Measurements from ENCODE around the gene MYL10.
A peak's percentile ranks its signal among the peaks of the same experiment; 100 is the strongest.
"Not testable (repeated sequence)": the region's sequence is repeated elsewhere in the genome, so short reads cannot be mapped to it uniquely, and the experiment has no call there.

The MYL10 gene

DNA sequence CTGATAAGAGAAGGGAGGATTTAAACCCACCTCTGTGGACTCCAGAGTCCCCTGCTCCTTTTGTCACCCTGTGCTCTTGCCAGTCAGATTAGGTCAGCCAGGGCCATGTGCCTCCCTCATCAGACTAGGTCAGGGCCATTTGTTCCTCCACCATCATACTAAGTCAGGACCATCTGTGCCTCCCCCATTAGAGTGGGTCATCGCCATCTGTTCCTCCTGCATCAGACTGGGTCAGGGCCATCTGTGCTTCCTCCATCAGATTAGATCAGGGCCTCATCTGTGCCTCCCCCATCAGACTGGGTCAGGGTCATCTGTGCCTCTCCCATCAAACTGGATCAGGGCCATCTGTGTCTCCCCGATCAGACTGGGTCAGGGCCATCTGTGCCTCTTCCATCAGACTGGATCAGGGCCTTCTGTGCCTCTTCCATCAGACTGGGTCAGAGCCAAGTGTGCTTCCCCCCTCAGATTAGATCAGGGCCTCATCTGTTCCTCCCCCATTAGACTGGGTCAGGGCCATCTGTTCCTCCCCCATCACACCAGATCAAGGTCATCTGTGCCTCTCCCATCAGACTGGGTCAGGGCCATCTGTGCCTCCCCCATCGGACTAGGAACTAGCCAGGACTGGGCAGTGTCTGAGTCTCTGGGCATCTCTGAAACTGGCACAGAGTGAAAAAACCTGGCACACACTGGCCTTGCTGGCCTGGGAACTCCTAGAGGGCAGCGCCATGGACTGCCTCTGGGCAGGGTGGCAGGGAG lies 11.5 kb downstream of the MYL10 start:
- no peak for DNase-seq

DNA sequence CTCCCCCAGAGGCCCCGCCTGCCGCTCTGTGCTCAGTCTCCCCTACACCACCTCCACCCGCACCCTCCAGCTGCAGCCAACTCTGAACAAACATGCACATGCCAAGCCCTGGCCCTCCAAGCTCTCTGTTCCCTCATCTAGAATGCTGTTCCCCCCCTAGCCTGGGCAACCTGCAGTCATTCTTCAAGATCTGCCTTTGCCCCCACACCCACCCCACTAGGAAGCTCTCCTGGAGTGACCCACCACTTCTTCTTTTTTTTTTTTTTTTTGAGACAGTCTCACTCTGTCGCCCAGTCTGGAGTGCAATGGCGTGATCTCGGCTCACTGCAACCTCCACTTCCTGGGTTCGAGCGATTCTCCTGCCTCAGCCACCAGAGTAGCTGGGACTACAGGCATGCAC lies 13.7 kb downstream of the MYL10 start:
- no peak for DNase-seq

DNA sequence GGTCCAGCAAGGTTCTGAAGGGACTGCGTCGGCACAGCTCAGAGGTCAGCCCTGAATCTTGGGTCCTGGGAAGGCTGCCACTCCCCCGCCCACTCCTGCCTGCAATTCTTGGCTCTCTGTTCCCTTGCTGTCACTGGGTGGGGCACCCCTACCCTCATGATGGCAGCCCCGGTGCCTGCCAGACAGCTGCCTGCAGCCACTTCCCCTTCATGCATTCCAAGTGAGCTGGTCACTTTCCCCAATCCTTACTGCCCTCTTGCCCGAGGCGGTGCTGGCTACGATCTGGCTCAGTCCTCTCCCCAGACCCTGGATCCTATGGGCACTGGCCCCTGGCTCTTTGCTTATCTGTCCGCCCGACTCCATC lies 14.2 kb downstream of the MYL10 start:
- DNase-seq, result no peak

DNA sequence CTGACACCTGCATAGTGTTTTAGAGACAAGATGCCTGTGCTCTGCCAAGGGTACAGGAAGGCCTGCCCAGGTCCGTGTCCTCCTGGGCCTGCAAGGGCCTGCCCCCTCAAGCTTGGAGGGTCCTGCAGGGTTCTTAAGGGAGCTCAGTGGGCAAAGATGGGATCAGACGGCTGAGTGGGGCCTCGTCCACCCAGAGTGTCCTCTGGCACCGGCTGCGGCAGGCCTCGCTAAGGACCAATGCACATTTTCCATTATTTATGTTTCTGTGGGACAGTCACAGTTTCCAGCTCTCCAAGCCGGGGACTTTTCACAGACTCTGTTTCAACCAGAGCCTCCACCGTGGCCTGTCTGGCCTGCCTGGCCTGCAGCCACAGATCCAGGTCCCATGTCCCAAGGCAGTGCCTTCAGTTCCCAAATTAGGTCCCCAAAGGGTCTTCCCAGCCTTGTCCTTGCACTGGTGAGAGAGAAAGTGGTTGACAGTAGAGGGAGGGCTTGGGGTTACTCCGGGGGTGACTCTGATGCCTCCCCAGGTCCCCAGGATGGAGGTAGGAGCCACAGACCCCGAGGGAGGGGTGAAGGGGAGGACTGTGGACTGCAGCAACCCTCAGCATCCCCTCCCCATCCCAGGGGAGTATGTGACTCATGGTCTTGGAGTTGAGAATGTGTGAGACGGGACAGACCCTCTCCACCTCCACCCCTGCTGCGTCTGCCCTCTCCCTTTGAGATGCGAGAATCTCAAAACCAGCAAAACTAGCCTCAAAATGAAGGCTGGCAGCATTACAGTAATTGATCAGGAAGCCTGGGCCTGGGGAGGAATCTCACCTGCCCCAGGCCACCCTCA lies 14.8 kb downstream of the MYL10 start:
- DNase-seq, result no peak

DNA sequence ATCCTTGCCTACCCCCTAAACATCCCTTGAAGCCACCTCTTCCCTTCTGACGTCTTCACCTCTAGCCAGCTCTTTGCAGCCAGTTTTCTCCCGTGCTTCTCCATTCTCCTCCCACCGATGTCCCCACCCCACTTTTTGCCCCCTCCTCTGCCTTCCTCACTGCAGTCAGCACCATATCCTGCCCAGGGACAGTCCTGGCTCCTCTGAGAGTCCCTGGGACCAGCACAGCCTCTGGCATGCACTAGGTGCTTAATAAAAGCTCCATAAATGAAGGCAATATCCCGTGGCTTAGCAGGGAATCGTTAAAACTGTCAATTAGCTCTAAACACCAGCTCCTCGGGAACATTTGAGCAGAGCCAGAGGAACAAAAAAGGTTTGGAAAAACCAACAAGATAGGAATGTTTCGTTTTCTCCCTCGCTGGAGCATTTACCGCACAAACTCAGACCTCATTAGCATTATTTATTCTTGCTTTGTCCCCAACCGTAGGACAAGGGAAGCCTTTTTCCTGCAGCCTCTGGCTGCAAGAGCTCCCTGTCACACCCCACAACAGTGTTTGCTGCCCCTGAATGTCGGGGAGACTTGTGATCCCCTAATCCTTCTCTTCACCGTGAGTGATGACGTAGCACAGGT lies 16.1 kb downstream of the MYL10 start:
- no peak for DNase-seq

DNA sequence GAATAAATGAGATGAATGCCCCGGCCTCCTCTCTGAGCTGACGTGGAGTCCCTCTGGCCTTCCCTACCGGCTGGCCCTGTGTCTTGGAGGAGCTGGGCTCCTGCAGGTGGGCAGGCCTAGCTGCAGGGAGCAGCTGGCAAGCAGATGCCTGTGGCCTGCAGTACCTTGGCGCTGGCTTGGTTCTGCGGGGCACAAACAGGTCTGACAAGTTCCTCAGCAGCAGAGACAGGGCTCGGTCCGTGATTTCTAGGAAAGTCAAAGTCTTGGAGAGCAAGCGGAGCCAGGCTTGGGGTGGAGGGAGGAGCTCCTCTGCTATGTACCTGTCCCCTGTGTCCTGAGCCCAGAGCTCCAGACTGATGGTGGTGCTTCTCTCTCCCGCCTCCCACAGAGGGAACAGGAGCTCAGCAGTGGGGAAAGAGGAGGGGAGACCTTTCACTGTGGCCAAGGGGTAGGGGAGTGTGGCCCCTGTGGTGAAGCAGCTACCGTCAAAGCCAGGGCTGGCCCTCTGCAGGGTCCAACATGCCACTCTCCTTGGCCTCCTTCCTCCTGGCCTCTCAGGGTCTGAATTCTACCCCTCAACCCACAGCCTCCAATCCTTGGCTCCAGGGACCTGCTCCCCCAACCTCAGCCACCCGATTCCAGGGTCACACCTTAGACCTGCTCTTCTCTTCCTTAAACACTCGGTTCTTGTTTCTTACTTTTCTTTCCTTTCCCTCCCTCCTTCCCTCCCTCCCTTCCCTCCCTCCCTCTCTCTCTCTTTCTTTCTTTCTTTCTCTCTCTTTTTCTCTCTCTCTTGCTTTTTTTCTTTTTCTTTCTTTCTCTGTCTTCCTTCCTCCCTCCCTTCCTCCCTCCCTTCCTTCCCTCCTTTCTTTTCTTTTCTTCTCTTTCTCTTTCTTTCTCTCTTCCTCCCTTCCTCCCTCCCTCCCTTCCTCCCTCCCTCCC lies 20.1 kb downstream of the MYL10 start:
- no peak for DNase-seq

DNA sequence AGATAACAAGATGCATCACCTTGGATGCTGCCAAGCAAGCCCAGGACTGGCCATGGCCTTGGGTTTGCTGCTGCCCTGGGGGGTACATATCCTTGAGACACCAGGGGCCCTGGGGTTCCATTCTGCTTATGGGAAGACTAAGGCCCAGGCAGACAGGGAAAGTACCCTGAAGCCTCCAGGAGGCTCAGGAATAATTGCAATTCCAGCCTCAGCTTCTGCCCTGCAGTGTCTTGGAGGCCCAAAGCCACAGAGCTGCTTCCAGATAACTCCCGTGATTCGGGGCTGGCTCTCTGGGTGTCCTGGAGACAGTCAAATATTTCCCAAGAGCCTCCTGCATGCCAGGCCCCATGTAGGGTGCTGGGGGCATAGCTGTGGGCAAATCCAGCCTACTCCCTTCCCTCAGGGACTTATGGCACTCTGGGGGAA lies 22.6 kb downstream of the MYL10 start:
- DNase-seq, result no peak

DNA sequence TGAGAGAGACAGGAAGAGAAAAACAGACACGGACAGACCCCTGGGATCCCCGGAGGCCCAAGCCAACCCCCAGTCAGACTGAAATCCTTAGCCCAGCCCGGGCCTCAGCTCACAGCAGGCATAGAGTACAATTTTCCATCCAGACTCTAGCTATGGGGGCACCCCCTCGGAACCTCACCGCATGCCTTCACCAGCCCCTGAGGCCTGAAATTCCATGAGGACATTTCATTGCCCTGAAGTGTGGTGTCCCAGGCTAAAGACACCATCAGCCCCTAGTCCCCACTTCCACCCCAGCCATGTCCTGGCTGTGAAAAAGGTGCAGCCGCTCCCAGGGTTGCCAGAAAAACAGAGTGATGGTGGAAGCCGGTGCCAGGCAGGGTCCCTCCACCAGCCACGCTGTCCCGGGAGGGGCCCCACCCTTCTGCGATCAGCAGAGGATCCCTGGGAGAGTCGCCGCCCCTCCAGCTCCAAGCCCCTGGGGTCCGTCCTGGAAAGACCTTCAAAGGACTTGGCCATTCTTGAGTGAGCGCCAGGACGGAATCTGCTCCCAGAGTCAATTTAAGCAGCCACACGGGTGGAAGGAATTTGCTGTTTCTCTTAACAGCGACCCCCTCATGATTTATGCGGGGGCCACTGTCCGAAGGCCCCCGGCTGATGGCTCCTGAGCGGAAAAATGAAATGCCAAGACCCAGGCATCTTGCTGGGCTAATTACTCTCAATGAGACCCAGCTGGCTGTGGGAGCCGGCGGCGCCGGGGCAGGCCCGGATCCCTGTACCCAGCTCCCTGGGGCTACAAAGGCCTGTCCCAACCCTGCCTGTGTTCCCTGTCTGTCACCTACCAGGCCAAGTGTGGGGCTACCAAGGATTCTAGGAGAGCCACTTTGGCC lies 23.2 kb downstream of the MYL10 start:
- DNase-seq, result no peak

DNA sequence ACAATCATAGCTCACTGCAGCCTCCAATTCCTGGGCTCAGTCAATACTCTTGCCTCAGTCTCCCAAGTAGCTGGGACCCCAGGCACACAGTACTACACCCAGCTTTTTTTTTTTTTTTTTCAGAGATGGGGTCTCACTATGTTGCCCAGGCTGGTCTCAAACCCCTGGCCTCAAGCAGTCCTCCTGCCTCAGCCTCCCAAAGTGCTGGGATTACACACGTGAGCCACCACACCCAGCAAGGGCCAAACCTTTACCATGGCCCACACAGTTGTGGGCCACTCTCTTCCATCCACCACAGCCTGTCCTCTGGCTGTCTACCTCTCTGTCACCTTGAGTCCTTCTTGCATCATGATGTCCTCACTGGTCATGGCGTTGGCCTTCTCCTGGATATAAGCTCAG lies 24.2 kb downstream of the MYL10 start:
- DNase-seq, result not testable (repeated sequence)

DNA sequence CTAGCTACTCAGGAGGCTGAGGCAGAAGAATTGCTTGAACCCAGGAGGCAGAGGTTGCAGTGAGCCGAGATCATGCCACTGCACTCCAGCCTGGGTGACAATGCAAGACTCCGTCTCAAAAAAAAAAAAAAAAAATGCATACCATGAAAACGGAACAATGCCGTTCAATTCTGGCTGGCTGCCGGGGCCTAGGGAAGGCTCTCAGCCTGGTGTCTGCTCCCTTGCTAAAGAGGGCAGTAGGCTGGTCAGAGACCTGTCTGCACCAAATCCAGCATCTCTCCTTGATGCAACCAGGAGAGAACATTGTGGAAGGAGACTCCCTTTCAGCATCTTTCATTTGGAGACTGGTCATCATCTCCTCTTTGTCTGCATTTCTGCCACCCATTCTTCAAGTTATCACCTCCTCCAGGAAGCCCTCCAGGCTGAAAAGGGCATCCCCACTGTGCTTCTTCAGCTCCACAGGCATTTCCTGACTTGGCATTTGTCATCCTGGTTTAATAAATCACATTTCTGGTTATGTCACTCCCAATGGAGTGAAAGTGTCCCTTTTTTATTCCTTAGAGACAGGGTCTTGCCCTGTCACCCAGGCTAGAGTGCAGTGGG lies 24.7 kb downstream of the MYL10 start:
- no peak for DNase-seq

DNA sequence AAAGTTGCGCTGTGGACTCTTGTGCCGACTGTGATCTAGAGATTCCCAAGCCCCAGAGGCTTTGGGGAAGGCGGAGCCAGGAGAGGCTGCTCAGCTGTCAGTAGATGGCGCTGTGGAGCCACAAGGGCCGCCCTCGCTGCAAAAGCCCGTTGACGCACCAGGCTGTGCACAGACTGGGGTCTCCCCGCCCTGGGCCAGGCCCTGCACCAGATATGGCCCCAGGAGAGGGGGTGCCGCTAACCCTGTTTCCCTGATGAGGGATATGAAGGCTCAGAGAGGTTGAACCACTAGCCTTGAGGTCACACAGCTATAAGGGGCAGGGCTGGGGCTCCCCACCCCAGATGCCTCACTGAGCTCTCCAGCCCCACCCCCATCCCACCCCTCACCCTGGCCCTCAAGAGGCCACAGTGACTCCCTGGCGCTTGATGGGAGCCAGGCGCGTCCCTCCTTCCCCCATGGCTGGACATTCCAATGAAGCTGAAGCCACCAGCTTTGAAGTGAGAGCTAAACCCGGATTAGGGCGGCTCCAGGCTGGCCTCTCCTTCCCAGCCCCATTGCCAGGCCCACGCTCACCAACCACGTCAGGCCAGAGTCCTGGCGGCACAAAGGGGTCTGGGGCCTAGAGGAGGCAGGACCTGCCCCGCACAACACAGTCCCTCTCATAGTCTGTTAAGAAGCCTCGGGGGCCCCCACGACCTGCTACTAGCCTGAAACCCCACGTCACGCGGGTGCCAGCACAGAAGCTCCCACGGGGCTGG lies 26.4 kb downstream of the MYL10 start:
- peak; percentile 87 for DNase-seq

DNA sequence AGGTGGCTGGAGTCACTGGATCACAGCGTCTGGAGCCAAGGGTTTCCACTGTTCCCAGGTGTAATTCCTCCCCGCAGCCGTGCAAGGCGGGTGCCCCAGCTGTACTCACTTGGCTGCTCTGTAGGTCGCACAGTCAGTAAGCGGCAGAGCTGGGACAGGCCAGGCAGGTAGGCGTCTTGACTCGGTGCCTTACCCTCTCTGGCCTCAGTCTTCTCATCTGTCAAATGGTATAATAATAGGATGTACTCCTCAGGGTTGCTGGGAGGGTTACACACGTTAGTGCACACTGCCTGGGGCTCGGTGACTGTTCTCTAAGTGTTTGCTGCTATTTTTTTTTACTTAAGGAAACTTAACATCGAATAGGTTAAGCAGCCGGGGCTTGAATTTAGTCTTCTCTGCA lies 27.0 kb downstream of the MYL10 start:
- DNase-seq, result no peak

DNA sequence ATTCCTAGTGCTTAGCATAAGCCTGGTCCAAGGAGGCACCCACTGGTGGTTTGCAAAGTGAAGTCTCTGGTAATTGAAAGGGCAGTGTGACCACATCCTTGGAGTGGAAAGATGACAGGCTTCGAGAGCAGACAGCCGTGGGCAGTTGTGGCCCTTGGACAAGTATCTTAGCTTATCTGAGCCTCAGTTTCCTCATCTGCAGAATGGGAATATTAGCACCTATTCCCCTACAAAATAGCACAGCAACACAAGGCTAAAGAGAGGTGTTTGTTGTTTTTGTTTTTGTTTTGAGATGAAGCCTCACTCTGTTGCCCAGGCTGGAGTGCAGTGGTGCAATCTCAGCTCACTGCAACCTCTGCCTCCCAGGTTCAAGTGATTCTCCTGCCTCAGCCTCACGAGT lies 29.3 kb downstream of the MYL10 start:
- no peak for DNase-seq

DNA sequence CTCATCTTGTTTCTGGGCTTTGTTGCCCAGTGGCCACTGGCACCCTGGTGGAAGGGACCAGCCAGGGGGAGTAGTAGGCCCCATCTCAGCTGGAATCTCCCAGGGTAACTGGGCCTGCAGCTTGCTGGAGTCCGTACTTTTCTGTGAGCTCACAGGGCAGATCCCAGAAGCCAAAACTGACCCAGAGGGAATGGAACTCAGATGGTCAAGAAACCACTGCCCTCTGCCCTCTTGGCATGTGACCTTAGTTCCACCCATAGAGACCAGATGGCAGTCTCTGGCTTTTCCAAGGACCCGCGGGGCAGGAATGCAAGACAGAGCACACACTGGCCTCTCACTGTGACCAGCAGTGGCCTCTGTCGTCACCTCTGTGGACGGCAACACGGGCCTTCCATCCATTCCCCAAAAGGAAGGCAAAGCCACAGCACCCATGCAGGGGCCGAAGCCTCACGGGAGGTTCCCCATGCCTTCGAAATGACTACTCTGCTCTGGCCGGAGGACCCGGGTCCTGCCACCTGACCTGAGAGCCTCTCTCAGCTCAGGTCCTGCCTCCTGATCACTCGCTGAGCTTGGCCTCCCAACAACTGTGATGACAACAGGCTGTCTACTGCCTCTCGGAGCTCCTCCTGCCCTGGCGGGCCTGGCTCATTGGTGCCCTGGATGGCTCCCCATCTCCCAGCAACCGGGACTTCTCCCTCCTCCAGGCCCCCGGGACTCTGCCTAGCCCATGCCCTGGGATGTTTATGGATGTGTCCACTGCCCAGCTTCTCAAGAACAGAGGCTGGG lies 29.9 kb downstream of the MYL10 start:
- DNase-seq, result no peak

DNA sequence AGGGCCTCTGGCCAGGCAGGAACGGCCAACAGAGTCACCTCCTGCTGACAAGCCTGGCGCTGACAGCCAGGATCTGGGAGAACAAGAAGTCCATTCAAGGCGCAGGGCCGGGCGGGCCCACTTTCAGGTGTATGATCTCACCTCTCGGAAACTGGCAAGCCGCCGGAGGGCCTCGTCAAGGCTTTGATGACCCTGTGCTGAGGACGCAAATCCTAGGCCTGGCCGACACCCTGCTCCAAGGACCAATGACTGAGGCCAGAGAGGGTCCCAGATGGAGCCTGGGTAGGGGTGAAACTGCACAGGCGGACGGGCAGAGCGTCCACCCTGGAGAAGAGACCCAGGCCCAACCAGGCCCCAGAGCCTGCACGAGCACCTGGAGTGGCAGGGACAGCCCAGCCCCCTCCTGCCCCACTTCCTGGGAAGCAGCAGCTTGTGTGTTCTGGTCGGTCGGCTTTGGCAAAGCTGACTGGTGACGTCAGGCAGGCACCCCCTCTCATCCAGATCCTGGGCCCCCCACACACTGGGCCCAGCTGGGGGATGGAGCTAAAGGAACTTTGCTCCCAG lies 30.6 kb downstream of the MYL10 start:
- no peak for DNase-seq

DNA sequence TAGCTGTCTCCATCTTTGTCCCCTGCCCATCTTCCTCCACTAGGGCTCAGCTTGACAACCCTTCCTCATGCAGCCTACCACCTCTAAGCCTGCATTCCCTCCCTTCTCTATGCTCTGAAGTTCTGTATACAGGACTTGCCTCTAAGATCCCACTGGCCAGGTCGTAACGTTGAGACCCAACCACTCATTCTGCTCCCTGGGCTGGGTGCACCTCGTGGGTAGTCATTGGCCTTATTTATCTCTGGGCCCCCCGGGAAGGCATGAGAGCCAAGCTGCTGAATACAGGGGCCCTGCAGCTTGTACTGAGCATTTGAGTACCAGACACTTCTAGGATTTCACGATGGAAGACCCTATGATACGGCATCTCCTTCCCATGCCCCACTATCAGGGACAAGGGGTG lies 31.2 kb downstream of the MYL10 start:
- no peak for DNase-seq

DNA sequence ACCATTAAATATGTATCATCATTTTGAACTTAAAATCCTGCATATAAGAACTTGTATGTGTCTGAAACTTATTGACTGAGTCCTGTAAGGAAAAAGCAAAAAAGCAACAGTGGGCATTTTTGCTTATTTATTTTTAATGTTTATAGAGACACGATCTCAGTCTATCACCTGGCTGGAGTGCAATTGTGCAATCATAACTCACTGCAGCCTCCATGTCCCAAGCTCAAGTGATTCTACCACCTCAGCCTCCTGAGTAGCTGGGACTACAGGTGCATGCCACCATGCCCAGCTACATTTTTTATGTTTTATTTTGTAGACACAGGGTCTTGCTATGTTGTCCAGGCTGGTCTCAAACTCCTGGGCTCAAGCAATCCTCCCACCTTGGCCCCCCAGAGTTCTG lies 32.2 kb downstream of the MYL10 start:
- no peak for DNase-seq

DNA sequence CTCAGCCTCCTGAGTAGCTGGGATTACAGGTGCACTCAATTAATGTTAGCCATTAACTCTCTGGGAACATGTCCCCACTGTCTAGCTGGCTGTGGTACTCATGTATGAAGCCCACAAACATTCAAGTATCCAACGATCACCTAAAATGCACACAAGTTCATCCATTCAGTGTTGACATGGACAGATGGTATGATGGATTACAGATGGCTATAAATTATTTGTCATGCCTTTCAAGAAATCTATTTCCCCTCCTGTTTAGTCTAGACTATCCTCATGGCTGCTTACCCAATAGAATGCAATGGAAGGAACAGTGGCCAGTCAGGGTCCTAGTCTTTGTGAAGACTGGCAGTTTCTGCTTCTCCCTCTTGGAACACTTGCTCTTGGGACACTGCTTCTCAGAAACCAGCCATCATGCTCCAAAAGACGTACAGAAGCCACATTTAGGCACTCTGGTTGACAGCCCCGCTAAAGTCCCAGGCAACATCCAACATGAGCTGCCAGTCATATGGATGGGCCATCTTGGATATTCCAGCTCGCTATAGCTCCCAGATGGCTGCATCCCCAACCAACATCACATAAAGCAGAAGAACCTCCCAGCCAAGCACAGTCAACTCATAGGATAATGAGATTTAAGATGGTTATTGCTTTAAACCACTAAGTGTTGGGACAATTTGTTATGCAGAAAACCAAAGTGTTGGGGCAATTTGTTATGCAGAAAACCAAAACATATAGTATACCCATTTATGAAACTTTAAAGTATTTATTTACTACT lies 33.1 kb downstream of the MYL10 start:
- no peak for DNase-seq

DNA sequence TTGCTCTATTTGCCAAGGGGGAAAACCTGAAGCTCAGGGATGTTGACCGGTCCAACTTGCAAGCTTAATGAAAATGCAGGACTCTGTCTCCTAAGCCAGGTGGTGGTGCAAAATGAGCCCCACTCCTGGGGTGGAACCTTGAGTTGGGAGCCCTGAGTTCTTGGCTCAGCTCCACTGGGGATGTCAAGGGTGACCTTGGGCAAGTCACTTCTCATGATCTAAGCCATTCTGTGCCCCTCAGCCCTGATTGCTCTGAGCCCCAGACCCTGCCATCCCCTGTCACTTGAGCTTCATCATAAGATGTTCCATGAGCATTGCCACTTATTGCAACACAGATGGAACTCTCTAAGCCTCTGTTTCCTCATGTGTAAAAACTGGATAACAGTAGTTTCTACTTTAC lies 33.9 kb downstream of the MYL10 start:
- no peak for DNase-seq

Measured in activated CD8-positive, alpha-beta memory T cell treated with anti-CD3 and anti-CD28 coated beads for 24 hours (primary cell).